Peyer's patch (tissue), 4 donors: ENCODE measurements around the gene BRD3.

Source experiments
- CTCF ChIP-seq, 6 experiments: fragments of 450-650 bp in 4 of 6; fragments of 200-600 bp in 2 of 6; sonication (generic) in 1 of 6; IDR thresholded peaks; one replicate each; pipeline ENCODE4 v1.5.1; 2017 to 2019; ENCODE audit warnings: antibody characterized with exemption in 6 of 6, mild to moderate bottlenecking in 3 of 6, moderate library complexity in 1 of 6
- POLR2A ChIP-seq, 2 donors: fragments of 450-650 bp; IDR thresholded peaks; one replicate each; pipeline ENCODE4 v1.5.1; 2017; ENCODE audit warnings: antibody characterized with exemption in 2 of 2, mild to moderate bottlenecking in 2 of 2, moderate library complexity in 2 of 2

- no peak for TF ChIP-seq CTCF (IDR thresholded peaks at IDR 0.05)
- no peak for TF ChIP-seq POLR2A (IDR thresholded peaks at IDR 0.05)
Observed at GRCh38 chr9:133991214-133991921, 76.5 kb downstream of the BRD3 start.
